Omental fat pad (tissue), 4 donors: Measurements from ENCODE around the gene MKI67. TPM values are rescaled to one million over a fixed set of nuclear protein-coding genes. Genes with fewer than 3 reads are reported as not detected.

Experiments
- ATAC-seq: fragments of 150-250 bp; one replicate; pipeline ENCODE4 v1.9.1; 2016; ENCODE audit warnings: mild to moderate bottlenecking, moderate library complexity; ENCODE audit not compliant: low FRiP score
- DNase-seq: peaks from one replicate; pipeline ENCODE4 v3.0.0-alpha.2; 2019; ENCODE audit warnings: low spot score
- CTCF ChIP-seq, 3 donors: fragments of 450-650 bp; IDR thresholded peaks; one replicate each; pipeline ENCODE4 v1.5.1; 2016 to 2017; ENCODE audit warnings: antibody characterized with exemption in 3 of 3, mild to moderate bottlenecking in 3 of 3, moderate library complexity in 2 of 3
- total RNA-seq, 4 donors: library from RNA; depleted of rRNA; stranded (reverse); fragments of >200 nt; gene quantifications; one replicate each; pipeline ENCODE4 v1.1.0, GENCODE V29; 2016

MKI67 gene
- total RNA-seq, 4 donors from 2014 or later, result 0.63 to 9.6 (median 1.6) TPM

- ATAC-seq (no peak), DNase-seq (no peak)
- TF ChIP-seq CTCF (IDR thresholded peaks at IDR 0.05), result no peak
Measured at GRCh38 chr10:128051548-128051947, 74.7 kb downstream of the MKI67 start.

DNA sequence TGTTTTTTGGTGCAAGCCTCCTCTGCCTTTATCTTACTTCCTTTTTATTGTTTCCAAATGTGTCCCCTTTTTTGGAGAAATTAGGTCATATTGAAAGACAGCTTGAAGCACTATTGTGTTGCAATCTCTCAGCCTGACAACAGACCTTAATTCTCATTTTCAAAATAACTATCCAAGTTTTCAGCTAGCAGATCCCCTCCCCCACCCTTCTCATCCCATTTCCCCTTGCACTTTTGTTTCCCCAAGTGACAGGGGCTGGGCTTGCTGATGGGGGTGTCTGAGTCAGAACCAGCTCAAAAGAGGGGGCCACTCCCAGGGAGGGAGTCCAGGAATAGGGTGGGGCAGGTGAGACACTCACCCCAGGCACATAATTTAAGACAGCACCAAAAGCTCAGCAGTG, 75.3 kb downstream of the MKI67 start:
- no peak for TF ChIP-seq CTCF (IDR thresholded peaks at IDR 0.05)
- DNase-seq (no peak), ATAC-seq (no peak)

DNA sequence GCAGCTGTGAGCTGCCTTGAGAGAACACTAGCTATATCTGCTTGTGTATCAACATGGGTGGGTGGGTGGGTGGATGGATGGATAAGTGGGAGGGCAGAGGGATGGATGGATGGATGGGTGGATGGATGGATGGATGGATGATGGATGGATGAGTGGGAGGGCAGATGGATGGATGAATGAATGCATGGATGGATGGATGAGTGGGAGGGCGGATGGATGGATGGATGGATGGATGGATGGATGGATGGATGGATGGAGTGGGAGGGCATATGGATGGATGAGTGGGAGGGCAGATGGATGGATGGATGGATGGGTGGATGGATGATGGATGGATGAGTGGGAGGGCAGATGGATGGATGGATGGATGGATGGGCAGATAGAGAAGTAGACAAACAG, 76.1 kb downstream of the MKI67 start:
- DNase-seq (no peak), ATAC-seq (no peak)
- no peak for TF ChIP-seq CTCF (IDR thresholded peaks at IDR 0.05)

DNA sequence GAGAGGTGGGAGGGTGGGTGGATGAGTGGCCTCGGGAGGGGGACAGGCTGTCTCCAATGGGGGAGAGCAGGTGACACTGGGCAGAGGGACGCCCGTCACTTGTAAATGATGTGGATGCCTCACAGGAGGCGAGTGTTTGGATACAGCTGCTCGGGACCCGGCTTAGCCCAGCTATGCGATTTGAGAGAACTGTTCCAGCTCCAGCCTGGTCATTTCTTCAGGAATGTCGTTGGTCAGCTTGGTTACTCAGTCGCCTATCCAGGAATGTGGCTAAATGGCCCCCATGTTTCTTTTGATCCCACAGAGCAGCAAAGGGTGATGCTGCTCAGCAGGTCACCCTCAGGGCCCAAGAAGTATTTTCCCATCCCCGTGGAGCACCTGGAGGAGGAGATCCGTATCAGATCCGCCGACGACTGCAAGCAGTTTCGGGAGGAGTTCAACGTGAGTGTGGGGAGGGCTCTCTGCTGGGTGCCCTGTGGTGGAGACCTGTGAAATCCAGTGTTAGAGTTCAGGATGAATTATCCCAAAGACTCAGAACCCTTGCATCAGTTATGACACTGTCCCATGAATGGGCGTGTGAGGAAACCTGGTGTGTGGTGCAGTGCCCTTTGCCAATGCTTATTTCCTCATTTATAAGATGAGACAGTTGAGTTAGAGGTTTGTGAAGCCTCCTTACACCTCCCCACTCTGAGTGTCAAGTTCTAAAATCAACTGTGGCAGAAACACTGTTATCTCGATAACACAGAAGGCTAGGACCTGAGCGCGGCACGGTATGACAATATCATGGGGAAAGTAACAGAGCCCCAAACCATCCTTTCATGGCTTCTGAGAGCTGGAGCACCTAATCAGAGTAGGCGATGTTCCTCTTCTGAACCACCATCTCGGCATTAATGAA, 76.8 kb downstream of the MKI67 start:
- DNase-seq, result no peak
- no peak for TF ChIP-seq CTCF (IDR thresholded peaks at IDR 0.05)
- no peak for ATAC-seq

- ATAC-seq (no peak), DNase-seq (no peak)
- TF ChIP-seq CTCF (IDR thresholded peaks at IDR 0.05), result no peak
Measured at GRCh38 chr10:128048819-128049210, 77.4 kb downstream of the MKI67 start.

DNA sequence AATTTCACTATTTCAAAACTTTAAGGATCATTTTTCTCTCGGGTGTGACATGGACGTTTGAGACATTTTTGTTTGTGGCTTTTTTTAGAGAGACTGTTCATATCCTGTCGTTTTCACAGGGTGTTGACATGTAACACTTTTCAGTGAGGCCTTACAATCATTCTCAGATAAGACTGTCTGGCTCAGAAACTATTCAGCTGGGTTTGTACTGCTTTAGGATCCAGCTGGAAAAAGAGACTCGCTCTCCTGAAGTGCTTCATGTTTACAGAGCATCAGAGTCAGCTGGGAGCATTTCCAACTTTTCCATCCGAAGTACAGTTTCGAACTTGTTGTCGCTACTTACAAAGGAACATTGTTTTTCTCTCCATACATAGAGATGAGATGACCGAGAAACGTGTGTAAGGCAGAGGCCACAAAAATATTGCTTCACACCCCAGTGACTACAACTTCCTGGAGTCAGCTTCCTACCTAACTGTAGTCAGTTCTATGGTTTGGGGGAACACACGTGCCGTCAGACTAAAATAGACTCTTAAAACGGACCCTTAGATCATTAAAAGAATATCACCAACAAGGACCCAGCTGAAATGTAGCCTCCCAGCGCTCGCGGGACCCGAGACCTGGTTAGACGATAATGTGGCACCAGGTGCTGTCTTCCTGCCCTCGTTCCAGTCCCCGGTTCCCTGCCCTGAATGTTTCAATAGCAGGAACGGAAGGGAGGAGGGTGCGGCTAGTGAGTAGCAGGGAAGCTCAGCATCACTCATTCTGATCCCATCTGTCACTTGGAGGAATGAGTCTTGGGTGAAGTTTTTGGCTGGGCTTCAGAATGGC, 78.0 kb downstream of the MKI67 start:
- DNase-seq (no peak), ATAC-seq (no peak)
- TF ChIP-seq CTCF (IDR thresholded peaks at IDR 0.05), result no peak
